Nephron (organoid): ENCODE measurements around the gene SPATC1L.

Experiments
- H3K27ac Mint-ChIP-seq, 3 experiments: 2 replicates each; pipeline ENCODE4 v1.8.0; 2020; ENCODE audit warnings: mixed read lengths in 3 of 3, mild to moderate bottlenecking in 2 of 3, moderate library complexity in 1 of 3
- H3K27me3 Mint-ChIP-seq: 2 replicates; pipeline ENCODE4 v1.8.0; 2021; ENCODE audit warnings: low read depth, mild to moderate bottlenecking, moderate library complexity, mixed read lengths
- H3K36me3 Mint-ChIP-seq: 2 replicates; pipeline ENCODE4 v1.8.0; 2020; ENCODE audit warnings: low read depth, mixed read lengths
- H3K4me1 Mint-ChIP-seq: 2 replicates; pipeline ENCODE4 v1.8.0; 2020; ENCODE audit warnings: mixed read lengths
- H3K4me3 Mint-ChIP-seq, 3 experiments: 2 replicates each; pipeline ENCODE4 v1.8.0; 2020; ENCODE audit warnings: mild to moderate bottlenecking in 3 of 3, mixed read lengths in 3 of 3, moderate library complexity in 2 of 3
- H3K9me3 Mint-ChIP-seq: 2 replicates; pipeline ENCODE4 v1.8.0; 2020; ENCODE audit warnings: mixed read lengths
- CTCF ChIP-seq, 3 experiments: fragments of 200-600 bp; sonication (generic); IDR thresholded peaks; one replicate each; pipeline ENCODE4 v1.5.0; 2021; ENCODE audit warnings: antibody characterized with exemption in 3 of 3; ENCODE audit not compliant: unreplicated experiment in 3 of 3

SPATC1L gene

GRCh38 chr21:46119144-46119636, 65.1 kb downstream of the SPATC1L start:
- H3K27ac Mint-ChIP-seq = no peak overlapping the region
- TF ChIP-seq CTCF (IDR thresholded peaks at IDR 0.05; ENCODE audit: unreplicated experiment in 3 of 3) = no peak
- H3K4me3 Mint-ChIP-seq = no peak overlapping the region
- peaks cover 35% of the 10 kb centered on the region for H3K36me3 Mint-ChIP-seq
- H3K4me1 Mint-ChIP-seq = no peaks in the 10 kb centered on the region
- H3K9me3 Mint-ChIP-seq = no peaks in the 10 kb centered on the region
- no peaks in the 10 kb centered on the region for H3K27me3 Mint-ChIP-seq

GRCh38 chr21:46118316-46119143, 65.7 kb downstream of the SPATC1L start:
- no peak overlapping the region for H3K4me3 Mint-ChIP-seq
- H3K27me3 Mint-ChIP-seq = no peaks in the 10 kb centered on the region
- no peaks in the 10 kb centered on the region for H3K9me3 Mint-ChIP-seq
- no peaks in the 10 kb centered on the region for H3K4me1 Mint-ChIP-seq
- no peak overlapping the region for H3K27ac Mint-ChIP-seq
- no peak for TF ChIP-seq CTCF (IDR thresholded peaks at IDR 0.05; ENCODE audit: unreplicated experiment in 3 of 3)
- peaks cover 37% of the 10 kb centered on the region for H3K36me3 Mint-ChIP-seq

- H3K36me3 Mint-ChIP-seq = peaks cover 39% of the 10 kb centered on the region
- H3K4me3 Mint-ChIP-seq = no peak overlapping the region
- H3K4me1 Mint-ChIP-seq = no peaks in the 10 kb centered on the region
Measured at GRCh38 chr21:46117586-46118315, 66.5 kb downstream of the SPATC1L start.

GRCh38 chr21:46116776-46117585, 67.3 kb downstream of the SPATC1L start:
- Mint-ChIP-seq H3K36me3 (peaks cover 33% of the 10 kb centered on the region), H3K4me3 (no peak overlapping the region), H3K9me3 (no peaks in the 10 kb centered on the region), H3K4me1 (no peaks in the 10 kb centered on the region), H3K27ac (no peak overlapping the region), H3K27me3 (no peaks in the 10 kb centered on the region)
- TF ChIP-seq CTCF (IDR thresholded peaks at IDR 0.05; ENCODE audit: unreplicated experiment in 3 of 3) = no peak

More at GRCh38 chr21:46117586-46118315, 66.5 kb downstream of the SPATC1L start:
- H3K27ac Mint-ChIP-seq = no peak overlapping the region
- no peaks in the 10 kb centered on the region for H3K27me3 Mint-ChIP-seq
- TF ChIP-seq CTCF (IDR thresholded peaks at IDR 0.05; ENCODE audit: unreplicated experiment in 3 of 3) = no peak
- no peaks in the 10 kb centered on the region for H3K9me3 Mint-ChIP-seq

- TF ChIP-seq CTCF (IDR thresholded peaks at IDR 0.05; ENCODE audit: unreplicated experiment in 3 of 3) = no peak
- no peaks in the 10 kb centered on the region for H3K9me3 Mint-ChIP-seq
- H3K4me3 Mint-ChIP-seq = no peak overlapping the region
- no peak overlapping the region for H3K27ac Mint-ChIP-seq
- H3K36me3 Mint-ChIP-seq = peaks cover 32% of the 10 kb centered on the region
- H3K27me3 Mint-ChIP-seq = no peaks in the 10 kb centered on the region
- no peaks in the 10 kb centered on the region for H3K4me1 Mint-ChIP-seq
Measured at GRCh38 chr21:46116189-46116775, 68.0 kb downstream of the SPATC1L start.
